CD4-positive, alpha-beta T cell treated with Interleukin-17A for 1 hour (primary cell): Measurements from ENCODE around the gene GADD45B.
"Not testable (repeated sequence)": the region's sequence is repeated elsewhere in the genome, so short reads cannot be mapped to it uniquely, and the experiment has no call there.

Source experiments
- DNase-seq: peaks from one replicate; pipeline ENCODE4 v3.0.0-alpha.2; 2020

The GADD45B gene

GRCh38 chr19:2444251-2445002 lies 31.5 kb upstream of the GADD45B start:
- no peak for DNase-seq

- peak; percentile 15 for DNase-seq
Measured at GRCh38 chr19:2446381-2446780, 29.5 kb upstream of the GADD45B start.

- no peak for DNase-seq
Measured at GRCh38 chr19:2449019-2449418, 26.9 kb upstream of the GADD45B start.

- no peak for DNase-seq
Measured at GRCh38 chr19:2451138-2451537, 24.8 kb upstream of the GADD45B start.

- no peak for DNase-seq
Measured at GRCh38 chr19:2451741-2452140, 24.2 kb upstream of the GADD45B start.

GRCh38 chr19:2453431-2454025 lies 22.4 kb upstream of the GADD45B start:
- no peak for DNase-seq

GRCh38 chr19:2454199-2454961 lies 21.5 kb upstream of the GADD45B start:
- no peak for DNase-seq

- DNase-seq = no peak
Measured at GRCh38 chr19:2454962-2455850, 20.7 kb upstream of the GADD45B start.

GRCh38 chr19:2455851-2456570 lies 19.9 kb upstream of the GADD45B start:
- DNase-seq = peak; percentile 65

- DNase-seq = no peak
Measured at GRCh38 chr19:2457394-2458037, 18.4 kb upstream of the GADD45B start.

- DNase-seq = no peak
Measured at GRCh38 chr19:2458054-2458453, 17.9 kb upstream of the GADD45B start.

- DNase-seq = not testable (repeated sequence)
Measured at GRCh38 chr19:2458776-2459175, 17.2 kb upstream of the GADD45B start.

GRCh38 chr19:2460245-2460644 lies 15.7 kb upstream of the GADD45B start:
- no peak for DNase-seq

- DNase-seq = peak; percentile 58
Measured at GRCh38 chr19:2461751-2462634, 13.9 kb upstream of the GADD45B start.

GRCh38 chr19:2462635-2463421 lies 13.1 kb upstream of the GADD45B start:
- no peak for DNase-seq

GRCh38 chr19:2463694-2464093 lies 12.2 kb upstream of the GADD45B start:
- not testable (repeated sequence) for DNase-seq

- DNase-seq = no peak
Measured at GRCh38 chr19:2464389-2464788, 11.5 kb upstream of the GADD45B start.

GRCh38 chr19:2468596-2468995 lies 7.3 kb upstream of the GADD45B start:
- no peak for DNase-seq

GRCh38 chr19:2469102-2469914 lies 6.6 kb upstream of the GADD45B start:
- DNase-seq = no peak
